Mammary epithelial cell (primary cell): ENCODE measurements around the gene CLASP1.

Experiments used
- EZH2 ChIP-seq: IDR thresholded peaks from 2 replicates; pipeline ENCODE4 v1.6.1; 2012; ENCODE audit warnings: low read length, inconsistent platforms, borderline replicate concordance
- TF ChIP-seq, protein P1 (sequence below), 2 donors: IDR thresholded peaks in 1 of 2; conservative IDR thresholded peaks in 1 of 2; 2 replicates each; pipeline ENCODE4 v1.5.1; 2011 to 2012; ENCODE audit warnings: inconsistent platforms in 2 of 2, low read length in 2 of 2, mild to moderate bottlenecking in 2 of 2, control low read depth in 1 of 2, low read depth in 1 of 2; ENCODE audit not compliant: insufficient read depth in 1 of 2; ENCODE audit errors: extremely low read depth in 1 of 2

DNA sequence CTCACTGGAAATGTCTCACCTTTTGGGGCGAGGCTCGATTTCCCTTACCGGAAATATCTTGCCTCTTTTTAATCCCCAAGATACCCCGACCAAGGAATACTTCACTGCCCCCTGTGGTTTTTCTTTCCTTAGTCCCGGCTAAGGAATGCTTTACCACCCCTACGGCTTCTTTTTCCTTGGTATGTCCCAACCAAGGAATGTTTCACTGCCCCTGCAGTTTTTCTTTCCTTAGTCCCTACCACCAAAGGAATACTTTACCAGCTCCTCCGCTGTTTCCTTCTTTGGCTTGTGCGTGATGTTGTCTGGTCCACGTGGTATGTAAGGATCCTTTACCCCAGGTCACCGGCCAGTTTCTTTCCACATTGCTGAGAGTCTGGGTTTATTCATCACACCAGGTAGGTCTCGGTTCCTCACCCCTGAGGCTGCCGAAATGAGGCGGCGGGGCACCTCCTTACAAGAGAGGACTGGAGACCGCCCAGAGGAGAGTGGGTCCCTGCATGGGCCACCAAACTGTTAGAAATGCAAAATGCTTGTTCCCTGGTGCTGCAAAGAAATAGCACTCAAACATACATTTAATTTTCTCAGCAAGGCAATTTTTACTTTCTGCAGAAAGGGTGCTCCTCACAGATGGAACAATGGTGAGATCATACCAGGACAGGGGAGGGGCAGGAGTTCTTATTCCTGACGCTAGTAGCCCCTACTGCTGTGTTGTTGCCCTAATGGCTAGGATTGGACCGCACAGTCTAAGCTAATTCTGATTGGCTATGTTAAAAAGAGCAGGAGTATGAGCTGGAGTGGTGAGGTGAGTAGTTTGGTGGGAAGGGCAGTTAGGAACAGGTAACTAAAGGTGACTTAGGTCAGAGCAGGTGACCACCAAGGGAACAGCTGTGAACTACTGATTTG lies 33.4 kb upstream of the CLASP1 start:
- TF ChIP-seq EZH2, result no peak
- TF ChIP-seq, protein P1, sequence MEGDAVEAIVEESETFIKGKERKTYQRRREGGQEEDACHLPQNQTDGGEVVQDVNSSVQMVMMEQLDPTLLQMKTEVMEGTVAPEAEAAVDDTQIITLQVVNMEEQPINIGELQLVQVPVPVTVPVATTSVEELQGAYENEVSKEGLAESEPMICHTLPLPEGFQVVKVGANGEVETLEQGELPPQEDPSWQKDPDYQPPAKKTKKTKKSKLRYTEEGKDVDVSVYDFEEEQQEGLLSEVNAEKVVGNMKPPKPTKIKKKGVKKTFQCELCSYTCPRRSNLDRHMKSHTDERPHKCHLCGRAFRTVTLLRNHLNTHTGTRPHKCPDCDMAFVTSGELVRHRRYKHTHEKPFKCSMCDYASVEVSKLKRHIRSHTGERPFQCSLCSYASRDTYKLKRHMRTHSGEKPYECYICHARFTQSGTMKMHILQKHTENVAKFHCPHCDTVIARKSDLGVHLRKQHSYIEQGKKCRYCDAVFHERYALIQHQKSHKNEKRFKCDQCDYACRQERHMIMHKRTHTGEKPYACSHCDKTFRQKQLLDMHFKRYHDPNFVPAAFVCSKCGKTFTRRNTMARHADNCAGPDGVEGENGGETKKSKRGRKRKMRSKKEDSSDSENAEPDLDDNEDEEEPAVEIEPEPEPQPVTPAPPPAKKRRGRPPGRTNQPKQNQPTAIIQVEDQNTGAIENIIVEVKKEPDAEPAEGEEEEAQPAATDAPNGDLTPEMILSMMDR (conservative IDR thresholded peaks at IDR 0.05 in 1 of 2, IDR thresholded peaks at IDR 0.05 in 1 of 2; ENCODE audit: extremely low read depth in 1 of 2, insufficient read depth in 1 of 2, low read depth in 1 of 2, low read length in 2 of 2), result no peak
